DMS114 treated with DMSO at 0.1 percent for 48 hours (cell line): ENCODE results near the gene KRTAP4-11.
"Not testable (repeated sequence)": the region's sequence is repeated elsewhere in the genome, so short reads cannot be mapped to it uniquely, and the experiment has no call there.

Experiments
- DNase-seq: peaks from one replicate; lab custom pipeline; 2025; ENCODE audit not compliant: unreplicated experiment; lab: John Stamatoyannopoulos, UW

KRTAP4-11 gene

GRCh38 chr17:41088760-41089352, 29.3 kb downstream of the KRTAP4-11 start:
- not testable (repeated sequence) for DNase-seq

DNA sequence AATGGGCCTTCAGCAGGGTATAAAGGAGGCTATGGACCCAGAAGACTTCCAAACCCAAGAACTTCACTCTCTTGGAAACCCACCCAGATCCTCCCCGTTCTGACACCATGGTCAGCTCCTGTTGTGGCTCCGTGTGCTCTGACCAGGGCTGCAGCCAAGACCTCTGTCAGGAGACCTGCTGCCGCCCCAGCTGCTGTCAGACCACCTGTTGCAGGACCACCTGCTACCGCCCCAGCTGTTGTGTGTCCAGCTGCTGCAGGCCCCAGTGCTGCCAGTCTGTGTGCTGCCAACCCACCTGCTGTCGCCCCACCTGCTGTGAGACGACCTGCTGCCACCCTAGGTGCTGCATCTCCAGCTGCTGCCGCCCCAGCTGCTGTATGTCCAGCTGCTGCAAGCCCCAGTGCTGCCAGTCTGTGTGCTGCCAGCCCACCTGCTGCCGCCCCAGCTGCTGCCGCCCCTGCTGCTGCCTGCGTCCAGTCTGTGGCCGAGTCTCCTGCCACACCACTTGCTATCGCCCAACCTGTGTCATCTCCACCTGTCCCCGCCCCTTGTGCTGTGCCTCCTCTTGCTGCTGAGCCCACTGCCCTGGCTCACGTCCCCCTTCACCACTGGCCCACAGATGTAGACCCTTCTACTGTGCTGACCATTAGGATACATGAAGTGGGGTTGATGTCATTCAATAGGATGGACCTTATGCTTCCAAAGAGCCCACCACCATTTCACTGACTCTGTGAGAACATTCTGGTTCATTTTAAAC, 33.9 kb downstream of the KRTAP4-11 start, which contains the start of gene KRTAP4-7:
KRTAP4-7 (plus strand) TSS at position 51 of the 757 bp plus-strand sequence; CDS start at position 108, 57 bp downstream.
- DNase-seq, result not testable (repeated sequence)

DNA sequence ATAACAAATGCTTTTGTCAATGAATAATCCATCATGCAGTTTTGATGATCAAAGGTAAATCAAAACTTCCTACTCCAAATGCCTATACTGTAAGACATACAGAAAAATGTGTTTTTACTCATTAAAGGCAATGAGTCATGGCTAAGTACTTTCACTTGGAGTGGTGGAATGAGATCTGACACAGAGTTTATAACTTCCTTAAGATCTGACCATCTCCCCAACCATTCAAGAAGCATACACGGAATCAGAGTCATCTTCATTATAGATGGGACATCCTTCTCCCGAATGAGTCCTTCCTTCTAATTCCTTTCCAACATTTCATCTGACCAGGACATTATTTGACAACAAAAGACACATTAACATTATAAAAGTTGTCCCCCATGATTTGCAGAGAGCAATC, 34.7 kb downstream of the KRTAP4-11 start:
- not testable (repeated sequence) for DNase-seq

- no peak for DNase-seq
Observed at GRCh38 chr17:41082626-41083025, 35.5 kb downstream of the KRTAP4-11 start.

DNA sequence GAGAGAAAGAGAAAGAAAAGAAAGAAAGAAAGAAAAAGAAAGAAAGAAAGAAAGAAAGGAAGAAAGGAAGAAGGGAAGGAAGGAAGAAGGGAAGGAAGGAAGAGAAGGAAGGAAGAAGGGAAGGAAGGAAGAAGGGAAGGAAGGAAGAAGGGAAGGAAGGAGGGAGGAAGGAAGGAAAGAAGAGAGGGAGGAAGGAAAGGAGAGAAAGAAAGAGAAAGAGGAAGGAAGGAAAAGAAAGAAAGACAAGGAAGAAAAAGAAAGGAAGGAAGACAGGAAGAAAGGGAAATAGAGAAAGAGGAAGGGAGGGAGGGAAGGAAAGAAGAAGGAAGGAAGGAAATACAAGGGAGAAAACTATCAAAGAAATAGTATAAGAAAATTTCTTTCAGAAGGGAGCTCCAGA, 41.4 kb downstream of the KRTAP4-11 start:
- no peak for DNase-seq

DNA sequence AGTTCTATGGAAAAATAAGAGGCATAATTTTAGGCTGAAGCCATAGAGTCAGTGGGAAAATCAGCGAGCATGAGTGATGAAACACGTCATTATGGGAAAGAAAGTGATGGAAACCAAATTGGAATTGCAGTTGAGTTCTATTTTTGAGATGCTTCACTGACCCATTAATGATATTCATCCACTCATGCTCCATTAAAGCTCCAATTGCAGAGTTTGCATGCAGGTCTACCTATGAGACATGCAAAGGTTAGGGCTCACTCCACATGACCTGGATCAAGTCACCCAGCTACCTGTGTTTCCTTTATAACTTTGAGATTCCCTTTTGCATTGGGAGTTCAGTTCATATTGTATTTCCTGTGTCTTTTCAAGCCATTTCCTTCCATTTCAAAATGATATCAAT, 44.5 kb downstream of the KRTAP4-11 start:
- DNase-seq, result no peak

DNA sequence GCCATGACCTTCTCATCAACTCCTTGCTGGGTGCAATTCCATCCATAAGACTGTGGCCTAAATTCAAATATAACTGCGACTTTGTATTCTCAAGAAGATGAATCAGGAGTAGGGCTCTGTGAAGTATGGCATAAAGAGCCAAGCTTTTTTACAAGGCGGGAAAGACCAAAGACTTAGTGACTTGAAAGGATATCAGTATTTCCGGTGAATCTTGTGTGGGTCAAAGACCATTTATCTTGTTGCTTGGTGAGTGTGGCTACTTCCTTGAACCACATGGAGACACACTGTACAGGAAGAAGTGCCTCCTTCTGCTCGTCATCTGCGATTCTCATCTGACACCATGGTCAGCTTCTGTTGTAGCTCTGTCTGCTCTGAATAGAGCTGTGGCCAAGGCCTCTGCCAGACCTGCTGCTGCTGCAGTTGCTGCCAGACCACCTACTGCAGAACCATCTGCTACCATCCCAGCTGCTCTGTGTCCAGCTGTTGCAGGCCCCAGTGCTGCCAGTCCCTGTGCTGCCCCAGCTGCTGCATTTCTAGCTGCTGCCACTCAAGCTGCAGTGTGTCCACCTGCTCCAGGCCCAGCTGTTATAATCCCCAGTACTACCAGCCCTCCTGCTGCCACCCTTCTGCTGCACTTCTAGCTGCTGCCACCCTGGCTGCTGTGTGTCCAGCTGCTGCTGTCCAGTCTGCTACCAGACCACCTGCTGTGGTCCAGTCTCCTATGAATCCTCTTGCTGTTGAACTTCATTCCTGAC, 46.4 kb downstream of the KRTAP4-11 start:
- no peak for DNase-seq

GRCh38 chr17:41069031-41069430, 49.1 kb downstream of the KRTAP4-11 start:
- DNase-seq, result no peak

GRCh38 chr17:41067281-41067680, 50.9 kb downstream of the KRTAP4-11 start:
- no peak for DNase-seq
